Fibroblast of lung (primary cell): Measurements from ENCODE around the gene SPON1. TPM values are rescaled to one million over a fixed set of nuclear protein-coding genes. Genes with fewer than 3 reads are reported as not detected.
"Not testable (repeated sequence)": the region's sequence is repeated elsewhere in the genome, so short reads cannot be mapped to it uniquely, and the experiment has no call there.

Experiments
- DNase-seq, 2 donors: peaks; one replicate each; pipeline versions ENCODE4 v3.0.0 to v3.0.0-alpha.2; 2010; ENCODE audit warnings: low read depth in 2 of 2
- H2AFZ ChIP-seq: 2 replicates; pipeline ENCODE4 v1.5.1; 2012; ENCODE audit warnings: low read length, control low read depth, inconsistent platforms
- H3K27ac ChIP-seq: 2 replicates; pipeline ENCODE4 v1.5.1; 2011; ENCODE audit warnings: low read length, control low read depth; ENCODE audit not compliant: insufficient read depth
- H3K27me3 ChIP-seq: 2 replicates; pipeline ENCODE4 v1.5.1; 2011; ENCODE audit warnings: mild to moderate bottlenecking, low read length; ENCODE audit not compliant: control insufficient read depth, insufficient read depth
- H3K36me3 ChIP-seq: 2 replicates; pipeline ENCODE4 v1.5.1; 2011; ENCODE audit warnings: low read length; ENCODE audit not compliant: control insufficient read depth, insufficient read depth
- H3K4me1 ChIP-seq: 2 replicates; pipeline ENCODE4 v1.5.1; 2011; ENCODE audit warnings: low read length; ENCODE audit not compliant: control insufficient read depth, insufficient read depth; ENCODE audit errors: extremely low read depth
- H3K4me2 ChIP-seq: 2 replicates; pipeline ENCODE4 v1.5.1; 2011; ENCODE audit warnings: low read length, control low read depth; ENCODE audit not compliant: insufficient read depth; ENCODE audit errors: extremely low read depth
- H3K4me3 ChIP-seq, 4 experiments: fragments of 200-600 bp in 1 of 4; sonication (generic) in 1 of 4; replicated peaks in 1 of 4; 2 replicates each; pipeline ENCODE4 v1.5.1; 2011 to 2016; ENCODE audit warnings: low read length in 4 of 4, low read depth in 3 of 4, mild to moderate bottlenecking in 3 of 4, control low read depth in 2 of 4, inconsistent platforms in 1 of 4, mixed read lengths in 1 of 4; ENCODE audit not compliant: insufficient read depth in 1 of 4; ENCODE audit errors: control extremely low read depth in 1 of 4
- H3K79me2 ChIP-seq: 2 replicates; pipeline ENCODE4 v1.5.1; 2012; ENCODE audit warnings: mild to moderate bottlenecking, low read length, inconsistent platforms; ENCODE audit not compliant: control insufficient read depth, insufficient read depth
- H3K9ac ChIP-seq: 2 replicates; pipeline ENCODE4 v1.5.1; 2011; ENCODE audit warnings: mild to moderate bottlenecking, low read length, control low read depth; ENCODE audit not compliant: insufficient read depth
- H3K9me3 ChIP-seq: 2 replicates; pipeline ENCODE4 v1.5.1; 2012; ENCODE audit warnings: low read depth, low read length; ENCODE audit not compliant: control insufficient read depth, insufficient read depth
- H4K20me1 ChIP-seq: 2 replicates; pipeline ENCODE4 v1.5.1; 2011; ENCODE audit warnings: low read length; ENCODE audit not compliant: control insufficient read depth, insufficient read depth; ENCODE audit errors: extremely low read depth
- EZH2 ChIP-seq: IDR thresholded peaks from 2 replicates; pipeline ENCODE4 v1.5.1; 2012; ENCODE audit warnings: low read length, control low read depth, mild to moderate bottlenecking; ENCODE audit errors: missing control alignments
- polyA plus RNA-seq, 2 donors: library from polyadenylated mRNA; depleted of rRNA in 1 of 2; stranded (reverse) in 1 of 2; unstranded in 1 of 2; fragments of >200 nt; gene quantifications; 2 replicates each; pipeline ENCODE4 v1.2.1, GENCODE V29; 2011 to 2012; ENCODE audit warnings: missing spikeins in 1 of 2
- total RNA-seq: library from RNA; depleted of rRNA; stranded (reverse); fragments of >200 nt; gene quantifications from 2 replicates; pipeline ENCODE4 v1.2.1, GENCODE V29; 2014
- TF ChIP-seq, protein P1 (sequence below), 2 donors: IDR thresholded peaks in 1 of 2; conservative IDR thresholded peaks in 1 of 2; 1 replicate in 1 of 2; 2 replicates in 1 of 2; pipeline ENCODE4 v1.5.1; 2011 to 2012; ENCODE audit warnings: low read length in 2 of 2, control low read depth in 1 of 2, inconsistent platforms in 1 of 2, low read depth in 1 of 2, mild to moderate bottlenecking in 1 of 2

Gene SPON1
- total and polyA plus RNA-seq, 2 donors (not counting 1 experiment from before 2014, with no cell fraction given), result 0.45 to 3.5 TPM

DNA sequence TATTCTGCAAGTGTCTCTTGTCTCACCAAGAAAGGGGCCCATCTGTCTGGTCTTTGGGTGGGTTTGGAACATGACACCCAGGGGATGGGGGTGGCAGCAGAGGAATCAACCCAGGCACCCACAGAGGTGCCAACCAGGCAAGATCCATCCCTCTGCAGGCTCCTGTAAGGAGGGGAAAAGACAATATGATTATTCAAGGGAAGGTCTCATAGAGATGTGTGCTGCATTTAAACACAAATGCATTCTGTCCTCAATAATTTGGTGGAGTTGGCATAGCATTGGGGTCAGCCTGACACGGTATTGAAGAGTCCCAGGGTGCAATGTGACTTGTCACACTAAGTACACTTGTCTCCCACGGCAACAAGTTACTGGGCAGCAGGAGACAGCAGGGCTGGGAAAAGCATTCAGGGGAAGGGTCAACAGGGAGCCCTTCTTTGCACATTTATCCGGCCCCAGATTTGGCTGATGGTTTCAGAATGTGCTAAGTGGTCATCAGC lies 33.1 kb upstream of the SPON1 start:
- Histone ChIP-seq H2AFZ (no peak overlapping the region), H3K4me3 (no peak overlapping the region), H3K9me3 (no peaks in the 10 kb centered on the region), H3K4me2 (no peak overlapping the region), H3K27ac (no peak overlapping the region), H3K79me2 (no peaks in the 10 kb centered on the region), H3K36me3 (no peaks in the 10 kb centered on the region), H3K9ac (no peak overlapping the region), H3K27me3 (no peaks in the 10 kb centered on the region), H4K20me1 (no peaks in the 10 kb centered on the region), H3K4me1 (peaks cover 6% of the 10 kb centered on the region)
- no peak for DNase-seq
- TF ChIP-seq EZH2, result no peak
- TF ChIP-seq, protein P1, sequence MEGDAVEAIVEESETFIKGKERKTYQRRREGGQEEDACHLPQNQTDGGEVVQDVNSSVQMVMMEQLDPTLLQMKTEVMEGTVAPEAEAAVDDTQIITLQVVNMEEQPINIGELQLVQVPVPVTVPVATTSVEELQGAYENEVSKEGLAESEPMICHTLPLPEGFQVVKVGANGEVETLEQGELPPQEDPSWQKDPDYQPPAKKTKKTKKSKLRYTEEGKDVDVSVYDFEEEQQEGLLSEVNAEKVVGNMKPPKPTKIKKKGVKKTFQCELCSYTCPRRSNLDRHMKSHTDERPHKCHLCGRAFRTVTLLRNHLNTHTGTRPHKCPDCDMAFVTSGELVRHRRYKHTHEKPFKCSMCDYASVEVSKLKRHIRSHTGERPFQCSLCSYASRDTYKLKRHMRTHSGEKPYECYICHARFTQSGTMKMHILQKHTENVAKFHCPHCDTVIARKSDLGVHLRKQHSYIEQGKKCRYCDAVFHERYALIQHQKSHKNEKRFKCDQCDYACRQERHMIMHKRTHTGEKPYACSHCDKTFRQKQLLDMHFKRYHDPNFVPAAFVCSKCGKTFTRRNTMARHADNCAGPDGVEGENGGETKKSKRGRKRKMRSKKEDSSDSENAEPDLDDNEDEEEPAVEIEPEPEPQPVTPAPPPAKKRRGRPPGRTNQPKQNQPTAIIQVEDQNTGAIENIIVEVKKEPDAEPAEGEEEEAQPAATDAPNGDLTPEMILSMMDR (conservative IDR thresholded peaks at IDR 0.05 in 1 of 2, IDR thresholded peaks at IDR 0.05 in 1 of 2; ENCODE audit: low read depth in 1 of 2, low read length in 2 of 2), result no peak

DNA sequence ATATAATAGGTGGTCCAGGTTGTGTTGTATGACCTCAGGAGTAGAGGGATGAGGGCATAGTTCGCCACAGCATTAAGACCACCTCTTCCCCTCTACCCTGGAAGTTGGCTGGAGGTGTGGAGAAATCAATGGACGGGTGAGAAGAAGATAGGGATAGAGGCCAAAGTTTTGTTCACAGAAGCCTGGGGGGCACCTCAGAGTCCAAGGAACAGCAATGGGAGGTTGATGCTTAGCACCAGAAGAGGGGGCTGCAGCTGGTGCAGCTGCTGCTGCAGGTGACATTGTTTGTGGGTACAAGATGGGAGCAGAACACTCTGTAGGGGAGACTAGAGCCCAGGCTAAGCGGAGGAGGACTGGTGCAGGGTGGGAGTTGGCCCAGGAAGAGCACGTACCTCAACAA lies 31.2 kb upstream of the SPON1 start:
- no peaks in the 10 kb centered on the region for H3K27me3 ChIP-seq
- H3K36me3 ChIP-seq, result no peaks in the 10 kb centered on the region
- DNase-seq, result no peak
- peaks cover 6% of the 10 kb centered on the region for H3K4me1 ChIP-seq
- H3K4me2 ChIP-seq, result no peak overlapping the region
- H4K20me1 ChIP-seq, result no peaks in the 10 kb centered on the region
- H3K9ac ChIP-seq, result no peak overlapping the region
- no peak overlapping the region for H3K27ac ChIP-seq
- H2AFZ ChIP-seq, result no peak overlapping the region
- H3K9me3 ChIP-seq, result no peaks in the 10 kb centered on the region
- no peaks in the 10 kb centered on the region for H3K79me2 ChIP-seq
- H3K4me3 ChIP-seq, result no peak overlapping the region
- TF ChIP-seq, protein P1 (conservative IDR thresholded peaks at IDR 0.05 in 1 of 2, IDR thresholded peaks at IDR 0.05 in 1 of 2; ENCODE audit: low read depth in 1 of 2, low read length in 2 of 2), result no peak
- no peak for TF ChIP-seq EZH2

DNA sequence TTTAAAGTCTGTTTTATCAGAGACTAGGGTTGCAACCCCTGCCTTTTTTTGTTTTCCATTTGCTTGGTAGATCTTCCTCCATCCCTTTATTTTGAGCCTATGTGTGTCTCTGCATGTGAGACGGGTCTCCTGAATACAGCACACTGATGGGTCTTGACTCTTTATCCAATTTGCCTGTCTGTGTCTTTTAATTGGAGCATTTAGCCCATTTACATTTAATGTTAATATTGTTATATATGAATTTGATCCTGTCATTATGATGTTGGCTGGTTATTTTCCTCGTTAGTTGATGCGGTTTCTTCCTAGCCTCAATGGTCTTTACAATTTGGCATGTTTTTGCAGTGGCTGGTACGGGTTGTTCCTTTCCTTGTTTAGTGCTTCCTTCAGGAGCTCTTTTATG lies 25.4 kb upstream of the SPON1 start:
- H2AFZ ChIP-seq, H3K27ac ChIP-seq, H3K36me3 ChIP-seq, H4K20me1 ChIP-seq, H3K9ac ChIP-seq, H3K4me3 ChIP-seq, H3K9me3 ChIP-seq, H3K4me2 ChIP-seq, H3K4me1 ChIP-seq, H3K79me2 ChIP-seq, DNase-seq, H3K27me3 ChIP-seq: not testable (repeated sequence)

DNA sequence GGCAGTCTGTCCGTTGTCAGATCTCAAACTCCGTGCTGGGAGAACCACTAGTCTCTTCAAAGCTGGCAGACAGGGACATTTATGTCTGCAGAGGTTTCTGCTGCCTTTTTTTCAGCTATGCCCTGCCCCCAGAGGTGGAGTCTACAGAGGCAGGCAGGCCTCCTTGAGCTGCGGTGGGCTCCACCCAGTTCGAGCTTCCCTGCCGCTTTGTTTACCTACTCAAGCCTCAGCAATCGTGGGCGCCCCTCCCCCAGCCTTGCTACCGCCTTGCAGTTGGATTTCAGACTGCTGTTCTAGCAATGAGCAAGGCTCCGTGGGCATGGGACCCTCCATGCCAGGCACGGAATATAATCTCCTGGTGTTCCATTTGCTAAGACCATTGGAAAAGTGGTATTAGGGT lies 23.7 kb upstream of the SPON1 start:
- H3K27me3 ChIP-seq, H3K4me1 ChIP-seq, H3K27ac ChIP-seq, H3K79me2 ChIP-seq, H2AFZ ChIP-seq, DNase-seq, H4K20me1 ChIP-seq, H3K4me3 ChIP-seq, H3K9ac ChIP-seq, H3K4me2 ChIP-seq, H3K9me3 ChIP-seq, H3K36me3 ChIP-seq: not testable (repeated sequence)
